ENCODE measurements around the gene OLFML1. TPM values are rescaled to one million over a fixed set of nuclear protein-coding genes. Genes with fewer than 3 reads are reported as not detected.
"Not testable (repeated sequence)": the region's sequence is repeated elsewhere in the genome, so short reads cannot be mapped to it uniquely, and the experiment has no call there.

Gene OLFML1
- total and polyA plus RNA-seq, 2 donors (not counting 3 experiments of a cell fraction or from before 2014, with no cell fraction given), result not detected

- no peaks in the 10 kb centered on the region for H4K20me1 ChIP-seq (replicated peaks; ENCODE audit: control insufficient read depth, extremely low read depth, insufficient read depth, low read length)
- H3K9me3 ChIP-seq (replicated peaks; ENCODE audit: control insufficient read depth, insufficient read depth, low read length), result no peaks in the 10 kb centered on the region
- no peak overlapping the region for H3K27ac ChIP-seq (ENCODE audit: insufficient read depth, low read depth, low read length)
- TF ChIP-seq FOS (IDR thresholded peaks at IDR 0.05; ENCODE audit: borderline replicate concordance, insufficient read depth, low read length) (no peak), POLR2A (IDR thresholded peaks at IDR 0.05; ENCODE audit: low read depth, low read length) (no peak), POLR2AphosphoS5 (IDR thresholded peaks at IDR 0.05; ENCODE audit: insufficient read depth, low read depth, low read length) (no peak), MYC (IDR thresholded peaks at IDR 0.05; ENCODE audit: low read depth, low read length) (no peak), EZH2 (IDR thresholded peaks at IDR 0.05; ENCODE audit: borderline replicate concordance, low read depth, low read length, severe bottlenecking) (no peak), JUN (IDR thresholded peaks at IDR 0.05; ENCODE audit: borderline replicate concordance, insufficient read depth, insufficient read length, low read depth) (no peak), MAX (IDR thresholded peaks at IDR 0.05; ENCODE audit: insufficient read depth, insufficient read length) (no peak), GATA2 (IDR thresholded peaks at IDR 0.05; ENCODE audit: insufficient read depth, insufficient read length, low read depth, low read length) (no peak), CTCF (IDR thresholded peaks at IDR 0.05; ENCODE audit: extremely low read depth in 1 of 2, insufficient read depth in 1 of 2, low read depth in 1 of 2, low read length in 2 of 2) (no peak)
- FAIRE-seq (no peak), DNase-seq (ENCODE audit: low read depth, low spot score) (no peak)
- no peaks in the 10 kb centered on the region for H3K79me2 ChIP-seq (ENCODE audit: control insufficient read depth, insufficient read depth, low read length)
- no TSS peak for BruUV-seq (replicated peaks)
- H3K9me1 ChIP-seq (replicated peaks; ENCODE audit: control insufficient read depth, extremely low read depth, insufficient read depth, low read length), result no peaks in the 10 kb centered on the region
- CTCF ChIA-PET, result no interaction called here
- H3K4me1 ChIP-seq (ENCODE audit: control insufficient read depth, extremely low read depth, insufficient read depth, low read length), result peaks cover 6% of the 10 kb centered on the region
- intact Hi-C loops (cut with micrococcal nuclease) (no loop called here), dilution Hi-C loops (cut with MboI; ENCODE audit: extremely low pct_ligation_motif_present, low sequenced_read_pairs) (no loop called here)
- no peak overlapping the region for H3K4me3 ChIP-seq (replicated peaks in 1 of 3; ENCODE audit: insufficient read depth in 1 of 3, low read depth in 1 of 3, low read length in 3 of 3)
- H3K27me3 ChIP-seq (ENCODE audit: control insufficient read depth in 2 of 2, insufficient read depth in 2 of 2, low read length in 2 of 2), result peaks cover 19 to 24% of the 10 kb centered on the region in 2 experiments
- POLR2A ChIA-PET, result no interaction called here
- no peak overlapping the region for H2AFZ ChIP-seq (ENCODE audit: low read depth, low read length)
- no peak overlapping the region for H3K4me2 ChIP-seq (ENCODE audit: insufficient read depth, low read length)
- no peaks in the 10 kb centered on the region for H3K36me3 ChIP-seq (ENCODE audit: control insufficient read depth in 2 of 2, extremely low read depth in 1 of 2, insufficient read depth in 2 of 2, low read length in 2 of 2)
- H3K9ac ChIP-seq (replicated peaks; ENCODE audit: extremely low read depth, insufficient read depth, low read length), result no peak overlapping the region
Observed at GRCh38 chr11:7516475-7516874, 31.2 kb downstream of the OLFML1 start.

- H2AFZ ChIP-seq (ENCODE audit: low read depth, low read length); intact Hi-C loops (cut with micrococcal nuclease); POLR2A ChIA-PET; H3K36me3 ChIP-seq (ENCODE audit: control insufficient read depth in 2 of 2, extremely low read depth in 1 of 2, insufficient read depth in 2 of 2, low read length in 2 of 2); H3K9me1 ChIP-seq (replicated peaks; ENCODE audit: control insufficient read depth, extremely low read depth, insufficient read depth, low read length); H3K4me1 ChIP-seq (ENCODE audit: control insufficient read depth, extremely low read depth, insufficient read depth, low read length); H3K79me2 ChIP-seq (ENCODE audit: control insufficient read depth, insufficient read depth, low read length); CTCF ChIA-PET; H3K27ac ChIP-seq (ENCODE audit: insufficient read depth, low read depth, low read length); DNase-seq (ENCODE audit: low read depth, low spot score); FAIRE-seq; H3K4me3 ChIP-seq (replicated peaks in 1 of 3; ENCODE audit: insufficient read depth in 1 of 3, low read depth in 1 of 3, low read length in 3 of 3); BruUV-seq (replicated peaks); H3K9ac ChIP-seq (replicated peaks; ENCODE audit: extremely low read depth, insufficient read depth, low read length); H4K20me1 ChIP-seq (replicated peaks; ENCODE audit: control insufficient read depth, extremely low read depth, insufficient read depth, low read length); H3K4me2 ChIP-seq (ENCODE audit: insufficient read depth, low read length); dilution Hi-C loops (cut with MboI; ENCODE audit: extremely low pct_ligation_motif_present, low sequenced_read_pairs); H3K9me3 ChIP-seq (replicated peaks; ENCODE audit: control insufficient read depth, insufficient read depth, low read length): not testable (repeated sequence)
- peaks cover 18 to 19% of the 10 kb centered on the region in 2 experiments for H3K27me3 ChIP-seq (ENCODE audit: control insufficient read depth in 2 of 2, insufficient read depth in 2 of 2, low read length in 2 of 2)
Observed at GRCh38 chr11:7517743-7518142, 32.4 kb downstream of the OLFML1 start.
